Right lobe of liver (tissue), 6 donors: ENCODE data around the gene MYOZ3. TPM values are rescaled to one million over a fixed set of nuclear protein-coding genes. Genes with fewer than 3 reads are reported as not detected.

Source experiments
- ATAC-seq, 4 donors: fragments of 200-7000 bp; cut with Tn5 transposase; one replicate each; pipeline ENCODE4 v1.9.1; 2020; ENCODE audit warnings: mild to moderate bottlenecking in 4 of 4, moderate library complexity in 4 of 4
- DNase-seq, 3 donors: peaks; one replicate each; pipeline ENCODE4 v3.0.0-alpha.2; 2020
- H3K27ac ChIP-seq, 3 donors: fragments of 200-600 bp; one replicate each; pipeline ENCODE4 v1.8.0; 2022
- H3K27me3 ChIP-seq, 2 donors: fragments of 200-600 bp; one replicate each; pipeline ENCODE4 v1.8.0; 2022
- H3K36me3 ChIP-seq, 4 donors: fragments of 200-600 bp; sonication (generic) in 1 of 4; one replicate each; pipeline versions ENCODE4 v1.5.1 to v1.8.0; 2017 to 2022; ENCODE audit warnings: control low read depth in 1 of 4
- H3K4me1 ChIP-seq, 4 donors: fragments of 200-600 bp; sonication (generic) in 1 of 4; one replicate each; pipeline versions ENCODE4 v1.5.1 to v1.8.0; 2017 to 2022; ENCODE audit warnings: control low read depth in 1 of 4
- H3K4me3 ChIP-seq, 3 donors: fragments of 200-600 bp; one replicate each; pipeline ENCODE4 v1.8.0; 2022
- H3K9me3 ChIP-seq, 4 donors: fragments of 200-600 bp; sonication (generic) in 1 of 4; one replicate each; pipeline versions ENCODE4 v1.5.1 to v1.8.0; 2017 to 2022; ENCODE audit warnings: control low read depth in 1 of 4
- CTCF ChIP-seq, 4 donors: fragments of 200-600 bp in 3 of 4; fragments of 450-650 bp in 1 of 4; IDR thresholded peaks; one replicate each; pipeline versions ENCODE4 v1.5.1 to v1.8.0; 2016 to 2022; ENCODE audit warnings: antibody characterized with exemption in 4 of 4, mild to moderate bottlenecking in 2 of 4
- POLR2A ChIP-seq: fragments of 450-650 bp; IDR thresholded peaks from one replicate; pipeline ENCODE4 v1.6.1; 2017; ENCODE audit warnings: antibody characterized with exemption, mild to moderate bottlenecking
- WGBS: methylation state at CpG from one replicate; pipeline ENCODE4 v1.1.6; 2018; ENCODE audit warnings: low coverage, low lambda C conversion rate; ENCODE audit not compliant: insufficient coverage; ENCODE audit errors: missing lambda C conversion rate; 5-methylcytosine and 5-hydroxymethylcytosine counted together
- intact Hi-C, 2 donors: fragments of 100-400 bp; cut with DNase I; formaldehyde crosslinking; loops; one replicate each; pipeline versions ENCODE4 v1.11.2 to v1.14.1; 2022
- total RNA-seq, 6 experiments: library from RNA; depleted of rRNA in 2 of 6; stranded (reverse); fragments of >200 nt in 2 of 6; fragmentation: NEBNext Ultra II Directional in 3 of 6; extraction: Animal tissue kit (Norgen Biotek cat#: 25700) in 3 of 6; gene quantifications; one replicate each; pipeline versions ENCODE4 v1.1.0 to v1.2.4, GENCODE V29; 2016 to 2023
- donor health status: DM: no; HTN: yes; CAD: no.
- donor health status: DM: no; HTN: no; CAD: no.
- donor health status: DM: no; HTN: no; CAD: no.
- donor health status: DM: no; HTN: yes; CAD: no.
- donor health status: DM: no; HTN: yes; CAD: no.

The MYOZ3 gene
- total RNA-seq, 6 experiments from 2014 or later = 0.09 to 0.25 (median 0.12) TPM; not detected in 3

GRCh38 chr5:150670948-150671310 lies 9.9 kb downstream of the MYOZ3 start:
- ATAC-seq = no peak
- intact Hi-C loops = no loop called here
- 55% methylated on average over 2 of the region's 2 CpGs for whole genome bisulfite sequencing
- H3K9me3 ChIP-seq = no peaks in the 10 kb centered on the region
- no peaks in the 10 kb centered on the region for H3K27me3 ChIP-seq
- no peak overlapping the region for H3K27ac ChIP-seq
- no peak for TF ChIP-seq CTCF (IDR thresholded peaks at IDR 0.05)
- TF ChIP-seq POLR2A = no peak
- no peaks in the 10 kb centered on the region for H3K36me3 ChIP-seq
- H3K4me1 ChIP-seq = peaks cover 0 to 9% (median 2%) of the 10 kb centered on the region in 4 donors
- no peak for DNase-seq
- no peak overlapping the region for H3K4me3 ChIP-seq

GRCh38 chr5:150671509-150672236 lies 10.6 kb downstream of the MYOZ3 start:
- Histone ChIP-seq H3K9me3 (no peaks in the 10 kb centered on the region), H3K27ac (no peak overlapping the region), H3K4me3 (peak overlapping the region; percentile 34 to 43 (median 39)), H3K27me3 (no peaks in the 10 kb centered on the region), H3K4me1 (peaks cover 0 to 9% (median 2%) of the 10 kb centered on the region in 4 donors), H3K36me3 (no peaks in the 10 kb centered on the region)
- intact Hi-C loops = no loop called here
- 14% methylated on average over 6 of the region's 51 CpGs for WGBS
- TF ChIP-seq CTCF (IDR thresholded peaks at IDR 0.05) (no peak), POLR2A (no peak)
- ATAC-seq (peak; percentile 39 to 54 (median 46)), DNase-seq (peak in 1 of 3 donors; percentile 42)

GRCh38 chr5:150672237-150672883 lies 11.3 kb downstream of the MYOZ3 start:
- WGBS = under 1% methylated on average over 22 of the region's 38 CpGs
- peak in 2 of 3 donors; percentile 53 to 55 for DNase-seq
- H3K27ac ChIP-seq = no peak overlapping the region

GRCh38 chr5:150672884-150673275 lies 11.8 kb downstream of the MYOZ3 start:
- H3K36me3 ChIP-seq = no peaks in the 10 kb centered on the region
- DNase-seq (no peak), ATAC-seq (no peak)
- 73% methylated on average over 3 of the region's 7 CpGs for WGBS
- peaks cover 0 to 9% (median 2%) of the 10 kb centered on the region in 4 donors for H3K4me1 ChIP-seq
- TF ChIP-seq CTCF (IDR thresholded peaks at IDR 0.05) = no peak
- H3K27ac ChIP-seq = no peak overlapping the region
- peak overlapping the region in 1 of 3 donors; percentile 43 for H3K4me3 ChIP-seq
- no peaks in the 10 kb centered on the region for H3K27me3 ChIP-seq
- intact Hi-C loops = no loop called here
- no peaks in the 10 kb centered on the region for H3K9me3 ChIP-seq

More at GRCh38 chr5:150672237-150672883, 11.3 kb downstream of the MYOZ3 start:
- intact Hi-C loops = no loop called here
- no peak for TF ChIP-seq CTCF (IDR thresholded peaks at IDR 0.05)
- no peak for TF ChIP-seq POLR2A
- peak overlapping the region; percentile 34 to 43 (median 39) for H3K4me3 ChIP-seq
- peak; percentile 76 to 85 (median 80) for ATAC-seq
- H3K27me3 ChIP-seq = no peaks in the 10 kb centered on the region
- peaks cover 0 to 9% (median 2%) of the 10 kb centered on the region in 4 donors for H3K4me1 ChIP-seq
- H3K36me3 ChIP-seq = no peaks in the 10 kb centered on the region
- no peaks in the 10 kb centered on the region for H3K9me3 ChIP-seq
